Trophoblast cell (in vitro differentiated cells and primary cell): ENCODE data around the gene SHC2.

Experiments used
- DNase-seq, 2 donors: peaks; one replicate each; pipeline ENCODE4 v3.0.0-alpha.2; 2016
- H2AFZ ChIP-seq: 2 replicates; pipeline ENCODE4 v1.6.1; 2013; ENCODE audit warnings: low read length, moderate library complexity, mild to moderate bottlenecking; ENCODE audit not compliant: insufficient read depth, poor library complexity
- H2AK5ac ChIP-seq: 2 replicates; pipeline ENCODE4 v1.6.1; 2013; ENCODE audit warnings: mild to moderate bottlenecking, low read length
- H2BK120ac ChIP-seq: 2 replicates; pipeline ENCODE4 v1.6.1; 2013; ENCODE audit warnings: low read length, mild to moderate bottlenecking, moderate library complexity; ENCODE audit not compliant: insufficient read depth, poor library complexity
- H2BK12ac ChIP-seq: 2 replicates; pipeline ENCODE4 v1.6.1; 2013; ENCODE audit warnings: mild to moderate bottlenecking, low read length, moderate library complexity
- H2BK5ac ChIP-seq: 2 replicates; pipeline ENCODE4 v1.6.1; 2013; ENCODE audit warnings: low read length, low read depth, moderate library complexity, mild to moderate bottlenecking; ENCODE audit not compliant: poor library complexity
- H3K14ac ChIP-seq: 2 replicates; pipeline ENCODE4 v1.6.1; 2013; ENCODE audit warnings: mild to moderate bottlenecking, low read length
- H3K18ac ChIP-seq: 2 replicates; pipeline ENCODE4 v1.6.1; 2013; ENCODE audit warnings: mild to moderate bottlenecking, low read length
- H3K23ac ChIP-seq: 2 replicates; pipeline ENCODE4 v1.6.1; 2013; ENCODE audit warnings: low read length
- H3K27ac ChIP-seq: 2 replicates; pipeline ENCODE4 v1.5.1; 2013; ENCODE audit warnings: low read depth, mild to moderate bottlenecking, inconsistent platforms, low read length, moderate library complexity
- H3K27me3 ChIP-seq: 2 replicates; pipeline ENCODE4 v1.6.1; 2013; ENCODE audit warnings: inconsistent platforms, mild to moderate bottlenecking, low read length, moderate library complexity; ENCODE audit not compliant: insufficient read depth
- H3K36me3 ChIP-seq, 2 experiments: 1 replicate in 1 of 2; 2 replicates in 1 of 2; pipeline ENCODE4 v1.6.1; 2013; ENCODE audit warnings: low read length in 2 of 2, mild to moderate bottlenecking in 2 of 2, moderate library complexity in 1 of 2; ENCODE audit not compliant: insufficient read depth in 2 of 2, control insufficient read depth in 1 of 2
- H3K4ac ChIP-seq: 2 replicates; pipeline ENCODE4 v1.6.1; 2013; ENCODE audit warnings: low read depth, mild to moderate bottlenecking, low read length, moderate library complexity
- H3K4me1 ChIP-seq, 2 experiments: 1 replicate in 1 of 2; 2 replicates in 1 of 2; pipeline ENCODE4 v1.6.1; 2013; ENCODE audit warnings: low read length in 2 of 2, mild to moderate bottlenecking in 2 of 2, moderate library complexity in 1 of 2; ENCODE audit not compliant: insufficient read depth in 2 of 2, control insufficient read depth in 1 of 2
- H3K4me2 ChIP-seq: 2 replicates; pipeline ENCODE4 v1.6.1; 2013; ENCODE audit warnings: inconsistent platforms, mild to moderate bottlenecking, low read length, moderate library complexity
- H3K4me3 ChIP-seq: 2 replicates; pipeline ENCODE4 v1.5.1; 2013; ENCODE audit warnings: mild to moderate bottlenecking, low read depth, low read length, inconsistent platforms
- H3K79me1 ChIP-seq: one replicate; pipeline ENCODE4 v1.6.1; 2013; ENCODE audit warnings: low read length
- H3K79me2 ChIP-seq: 2 replicates; pipeline ENCODE4 v1.6.1; 2013; ENCODE audit warnings: low read length, mild to moderate bottlenecking; ENCODE audit not compliant: control insufficient read depth, insufficient read depth, poor library complexity
- H3K9ac ChIP-seq: 2 replicates; pipeline ENCODE4 v1.6.1; 2013; ENCODE audit warnings: mild to moderate bottlenecking, low read length
- H3K9me3 ChIP-seq: 2 replicates; pipeline ENCODE4 v1.6.1; 2013; ENCODE audit warnings: low read depth, mild to moderate bottlenecking, control low read depth, inconsistent platforms, low read length; ENCODE audit not compliant: insufficient read depth
- H4K12ac ChIP-seq: 2 replicates; pipeline ENCODE4 v1.6.1; 2013; ENCODE audit warnings: low read depth, mild to moderate bottlenecking, low read length, moderate library complexity
- H4K8ac ChIP-seq: 2 replicates; pipeline ENCODE4 v1.6.1; 2013; ENCODE audit warnings: low read depth, mild to moderate bottlenecking, low read length, moderate library complexity
- H4K91ac ChIP-seq: one replicate; pipeline ENCODE4 v1.6.1; 2013; ENCODE audit warnings: low read depth, mild to moderate bottlenecking, low read length, moderate library complexity
- WGBS: extraction: QIAGEN DNeasy Blood & Tissue Kit; methylation state at CpG from one replicate; pipeline ENCODE4 v1.1.7; 2013; ENCODE audit warnings: missing lambda C conversion rate; ENCODE audit not compliant: insufficient read length, insufficient coverage; ENCODE audit errors: extremely low coverage; 5-methylcytosine and 5-hydroxymethylcytosine counted together

SHC2 gene

GRCh38 chr19:369876-370275, 91.0 kb downstream of the SHC2 start:
- Histone ChIP-seq H2AFZ (no peak overlapping the region), H3K27ac (no peak overlapping the region), H3K4me2 (no peak overlapping the region), H4K12ac (no peak overlapping the region), H4K8ac (no peak overlapping the region), H3K4me1 (peaks cover 0 to 2% of the 10 kb centered on the region in 2 experiments), H3K9ac (no peak overlapping the region), H2AK5ac (no peak overlapping the region), H3K79me1 (no peaks in the 10 kb centered on the region), H3K27me3 (no peaks in the 10 kb centered on the region), H3K4ac (no peak overlapping the region), H3K23ac (no peak overlapping the region), H3K79me2 (no peaks in the 10 kb centered on the region), H2BK5ac (no peak overlapping the region), H3K4me3 (no peak overlapping the region), H2BK12ac (no peak overlapping the region), H4K91ac (no peak overlapping the region), H3K18ac (no peak overlapping the region), H3K14ac (no peak overlapping the region), H3K36me3 (no peaks in the 10 kb centered on the region), H3K9me3 (peaks cover 3% of the 10 kb centered on the region), H2BK120ac (no peak overlapping the region)
- no CpG with 5 or more reads among the region's 14 CpGs for WGBS
- DNase-seq, result no peak

GRCh38 chr19:369256-369655, 91.6 kb downstream of the SHC2 start:
- Histone ChIP-seq H3K14ac (no peak overlapping the region), H3K27ac (no peak overlapping the region), H4K91ac (no peak overlapping the region), H4K8ac (no peak overlapping the region), H2AK5ac (no peak overlapping the region), H3K27me3 (no peaks in the 10 kb centered on the region), H3K79me2 (no peaks in the 10 kb centered on the region), H4K12ac (no peak overlapping the region), H2BK120ac (no peak overlapping the region), H3K9me3 (peaks cover 4% of the 10 kb centered on the region), H3K4ac (no peak overlapping the region), H3K4me2 (no peak overlapping the region), H3K23ac (no peak overlapping the region), H3K79me1 (no peaks in the 10 kb centered on the region), H3K9ac (no peak overlapping the region), H2BK5ac (no peak overlapping the region), H3K18ac (no peak overlapping the region), H3K36me3 (no peaks in the 10 kb centered on the region), H3K4me3 (no peak overlapping the region), H2AFZ (no peak overlapping the region), H2BK12ac (no peak overlapping the region), H3K4me1 (peaks cover 0 to 2% of the 10 kb centered on the region in 2 experiments)
- no peak for DNase-seq
- WGBS, result no CpG with 5 or more reads among the region's 13 CpGs

GRCh38 chr19:368630-369024, 92.2 kb downstream of the SHC2 start:
- Histone ChIP-seq H2AK5ac (no peak overlapping the region), H3K27ac (no peak overlapping the region), H3K79me2 (no peaks in the 10 kb centered on the region), H4K8ac (no peak overlapping the region), H4K91ac (no peak overlapping the region), H3K79me1 (no peaks in the 10 kb centered on the region), H2BK12ac (no peak overlapping the region), H2BK5ac (no peak overlapping the region), H3K4me2 (no peak overlapping the region), H3K4ac (no peak overlapping the region), H4K12ac (no peak overlapping the region), H2AFZ (no peak overlapping the region), H3K18ac (no peak overlapping the region), H2BK120ac (no peak overlapping the region), H3K4me1 (peaks cover 0 to 2% of the 10 kb centered on the region in 2 experiments), H3K9me3 (peaks cover 1% of the 10 kb centered on the region), H3K14ac (no peak overlapping the region), H3K4me3 (no peak overlapping the region), H3K27me3 (no peaks in the 10 kb centered on the region), H3K9ac (no peak overlapping the region), H3K36me3 (no peaks in the 10 kb centered on the region), H3K23ac (no peak overlapping the region)
- no CpG with 5 or more reads among the region's 7 CpGs for WGBS
- no peak for DNase-seq

GRCh38 chr19:367963-368629, 92.7 kb downstream of the SHC2 start:
- no peak overlapping the region for H2BK5ac ChIP-seq
- no peak overlapping the region for H2BK12ac ChIP-seq
- H2AFZ ChIP-seq, result no peak overlapping the region
- no peak overlapping the region for H3K27ac ChIP-seq
- no peak overlapping the region for H3K4me2 ChIP-seq
- no peak overlapping the region for H2AK5ac ChIP-seq
- no peaks in the 10 kb centered on the region for H3K36me3 ChIP-seq
- no CpG with 5 or more reads among the region's 22 CpGs for WGBS
- no peaks in the 10 kb centered on the region for H3K79me2 ChIP-seq
- no peak overlapping the region for H3K9ac ChIP-seq
- peaks cover 0 to 2% of the 10 kb centered on the region in 2 experiments for H3K4me1 ChIP-seq
- DNase-seq, result no peak
- H4K91ac ChIP-seq, result no peak overlapping the region
- no peaks in the 10 kb centered on the region for H3K27me3 ChIP-seq
- H3K9me3 ChIP-seq, result peaks cover 1% of the 10 kb centered on the region
- H4K8ac ChIP-seq, result no peak overlapping the region
- no peaks in the 10 kb centered on the region for H3K79me1 ChIP-seq
- H2BK120ac ChIP-seq, result no peak overlapping the region
- no peak overlapping the region for H3K4me3 ChIP-seq
- H3K18ac ChIP-seq, result no peak overlapping the region
- H4K12ac ChIP-seq, result no peak overlapping the region
- H3K14ac ChIP-seq, result no peak overlapping the region
- no peak overlapping the region for H3K4ac ChIP-seq
- H3K23ac ChIP-seq, result no peak overlapping the region
